ENCODE data around the gene YY1.

DNA sequence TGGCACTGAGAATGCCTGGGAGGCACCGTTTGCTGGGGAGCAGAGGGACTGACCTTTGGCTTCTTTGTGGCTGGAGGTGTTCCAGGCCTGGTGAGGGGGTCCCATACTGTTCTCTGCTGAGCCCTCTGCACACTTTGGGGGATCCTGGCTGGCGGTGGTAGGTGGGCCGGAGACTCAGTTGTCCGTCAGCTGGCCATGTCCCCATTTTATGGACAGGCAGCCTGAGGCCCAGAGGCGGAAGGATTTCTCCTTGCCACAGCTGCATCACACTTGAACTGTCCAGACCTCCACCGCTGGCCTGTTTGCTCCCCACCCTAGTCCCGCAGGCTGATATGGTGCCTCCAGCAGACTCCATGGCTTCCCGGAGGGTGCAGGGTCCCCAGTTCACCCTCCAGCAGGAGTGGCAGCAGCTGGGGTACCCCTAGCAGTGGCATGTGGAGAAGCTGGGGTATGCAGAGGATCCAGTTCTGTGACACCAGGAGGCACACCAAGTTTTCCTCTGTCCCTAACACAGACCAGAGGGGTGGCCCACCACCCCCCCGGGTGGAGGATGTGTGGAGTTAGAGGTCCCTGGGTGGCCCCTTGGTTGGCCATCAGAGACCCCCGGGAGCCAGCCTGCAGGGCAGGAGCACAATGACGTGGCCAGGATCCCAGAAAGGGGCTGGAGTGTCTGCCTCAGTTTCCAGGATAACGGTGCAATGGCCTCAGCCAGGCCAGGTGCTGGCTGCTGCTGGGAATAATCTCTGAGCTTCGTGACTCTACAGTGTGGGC is 52.5 kb downstream of the YY1 start:
- TF ChIP-seq, protein P1, sequence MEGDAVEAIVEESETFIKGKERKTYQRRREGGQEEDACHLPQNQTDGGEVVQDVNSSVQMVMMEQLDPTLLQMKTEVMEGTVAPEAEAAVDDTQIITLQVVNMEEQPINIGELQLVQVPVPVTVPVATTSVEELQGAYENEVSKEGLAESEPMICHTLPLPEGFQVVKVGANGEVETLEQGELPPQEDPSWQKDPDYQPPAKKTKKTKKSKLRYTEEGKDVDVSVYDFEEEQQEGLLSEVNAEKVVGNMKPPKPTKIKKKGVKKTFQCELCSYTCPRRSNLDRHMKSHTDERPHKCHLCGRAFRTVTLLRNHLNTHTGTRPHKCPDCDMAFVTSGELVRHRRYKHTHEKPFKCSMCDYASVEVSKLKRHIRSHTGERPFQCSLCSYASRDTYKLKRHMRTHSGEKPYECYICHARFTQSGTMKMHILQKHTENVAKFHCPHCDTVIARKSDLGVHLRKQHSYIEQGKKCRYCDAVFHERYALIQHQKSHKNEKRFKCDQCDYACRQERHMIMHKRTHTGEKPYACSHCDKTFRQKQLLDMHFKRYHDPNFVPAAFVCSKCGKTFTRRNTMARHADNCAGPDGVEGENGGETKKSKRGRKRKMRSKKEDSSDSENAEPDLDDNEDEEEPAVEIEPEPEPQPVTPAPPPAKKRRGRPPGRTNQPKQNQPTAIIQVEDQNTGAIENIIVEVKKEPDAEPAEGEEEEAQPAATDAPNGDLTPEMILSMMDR (conservative IDR thresholded peaks at IDR 0.05; ENCODE audit: low read length), result no peak
- TF ChIP-seq EZH2phosphoT487 (IDR thresholded peaks at IDR 0.05; ENCODE audit: borderline replicate concordance), result no peak

All from Loucy (cell line).